Activated CD4-positive, alpha-beta T cell treated with anti-CD3 and anti-CD28 coated beads, Interleukin-2, amount 50 U/mL, for 24 hours (primary cell): Measurements from ENCODE around the gene ARF1.

Source experiments
- DNase-seq, 2 donors: peaks; one replicate each; pipeline ENCODE4 v3.0.0-alpha.2; 2020; ENCODE audit warnings: low read depth in 1 of 2, low spot score in 1 of 2

ARF1 gene

DNA sequence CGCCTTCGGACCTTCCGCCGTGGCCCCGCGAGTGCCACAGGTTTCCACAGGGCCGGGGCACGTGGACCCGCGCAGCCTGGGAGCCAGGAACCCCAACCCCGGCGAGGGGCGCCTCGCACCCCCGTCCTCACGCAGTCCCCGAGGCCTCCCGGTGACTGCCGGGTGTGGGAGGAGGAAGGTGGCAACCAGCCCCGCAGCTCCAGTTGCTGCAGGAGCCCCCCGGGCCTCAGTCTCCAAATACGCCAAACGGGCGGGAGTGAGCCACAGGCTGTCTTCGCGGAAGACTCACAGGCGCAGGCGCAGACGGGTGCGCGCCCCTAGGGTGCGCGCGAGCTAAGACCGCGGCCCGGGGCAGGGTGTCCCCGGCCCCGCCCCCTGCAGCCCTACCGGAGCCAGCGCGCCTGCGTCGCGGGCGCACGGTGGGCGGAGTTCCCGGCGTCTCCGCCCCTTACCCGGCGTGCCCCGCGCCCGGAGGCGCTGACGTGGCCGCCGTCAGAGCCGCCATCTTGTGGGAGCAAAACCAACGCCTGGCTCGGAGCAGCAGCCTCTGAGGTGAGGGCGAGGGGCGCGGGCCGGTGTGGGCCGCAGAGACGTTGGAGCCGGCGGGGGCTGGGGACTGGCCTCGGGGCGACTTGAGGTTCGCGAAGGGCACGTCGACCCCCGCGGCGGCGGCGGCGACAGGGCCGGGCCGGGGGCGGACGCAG lies at the start of gene ARF1:
Gene ARF1, plus strand, starts transcription at position 495 of the 704 bp plus-strand sequence. CDS start 14,407 bp downstream, outside the sequence.
- peak; percentile 83 to 86 for DNase-seq

DNA sequence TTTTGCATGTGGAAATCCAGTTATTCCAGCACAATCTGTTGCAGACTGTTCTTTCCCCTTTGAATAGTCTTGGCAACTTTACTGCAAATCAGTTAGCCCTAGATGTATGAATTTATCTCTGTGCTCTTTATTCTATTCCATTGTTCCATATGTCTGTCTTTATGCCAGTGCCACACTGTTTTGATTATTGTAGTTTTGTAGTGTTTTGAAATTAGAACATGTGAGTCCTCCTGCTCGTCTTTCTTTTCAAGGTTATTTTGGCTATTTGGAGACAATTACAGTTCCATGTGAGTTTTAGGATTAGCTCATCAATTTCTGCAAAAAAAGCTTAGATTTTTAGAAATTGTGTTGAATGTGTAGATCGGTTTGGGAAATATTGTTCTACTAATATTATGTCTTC lies 49.1 kb upstream of the ARF1 start:
- no peak for DNase-seq

DNA sequence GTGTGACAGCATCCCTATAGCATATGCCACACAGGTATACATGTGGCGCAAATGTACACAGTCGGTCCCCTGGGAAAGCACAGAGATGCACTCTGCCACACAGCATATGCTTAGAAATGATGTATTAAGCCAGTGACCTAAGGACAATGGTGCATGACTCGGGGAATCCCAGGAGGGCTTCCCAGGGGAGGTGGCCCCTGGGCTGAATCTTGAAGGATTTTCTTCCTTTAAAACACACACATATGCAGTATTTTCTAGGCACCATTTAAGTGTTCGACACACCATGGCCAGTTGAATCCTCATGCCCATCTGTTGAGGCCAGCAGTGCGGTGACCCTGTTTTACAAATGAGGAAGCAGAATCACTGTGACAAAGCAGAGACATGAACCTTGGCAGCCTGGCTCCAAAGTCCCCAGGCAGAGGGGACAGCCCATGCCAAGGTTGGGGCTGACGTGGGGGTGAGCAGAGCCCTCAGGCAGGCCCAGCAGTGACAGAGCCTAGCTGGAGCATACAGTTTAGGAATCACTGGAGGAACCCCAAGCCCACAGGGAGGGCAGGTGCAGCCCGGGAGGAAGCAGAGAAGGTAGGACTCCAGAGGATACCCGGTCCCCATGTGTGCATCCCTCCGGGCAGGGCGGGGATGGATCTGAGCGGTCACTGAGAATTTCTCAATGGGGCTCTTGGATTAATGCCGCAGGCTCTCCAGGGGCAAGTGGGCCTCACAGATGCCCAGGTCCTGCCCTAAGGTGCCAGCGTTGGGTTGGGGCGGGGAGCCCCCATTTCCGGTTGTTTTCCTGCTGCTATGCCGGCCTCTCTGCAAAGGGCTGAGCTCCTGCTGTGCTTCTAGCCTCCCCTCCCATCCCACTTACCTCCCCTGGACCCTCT lies 47.3 kb upstream of the ARF1 start:
- DNase-seq = no peak

DNA sequence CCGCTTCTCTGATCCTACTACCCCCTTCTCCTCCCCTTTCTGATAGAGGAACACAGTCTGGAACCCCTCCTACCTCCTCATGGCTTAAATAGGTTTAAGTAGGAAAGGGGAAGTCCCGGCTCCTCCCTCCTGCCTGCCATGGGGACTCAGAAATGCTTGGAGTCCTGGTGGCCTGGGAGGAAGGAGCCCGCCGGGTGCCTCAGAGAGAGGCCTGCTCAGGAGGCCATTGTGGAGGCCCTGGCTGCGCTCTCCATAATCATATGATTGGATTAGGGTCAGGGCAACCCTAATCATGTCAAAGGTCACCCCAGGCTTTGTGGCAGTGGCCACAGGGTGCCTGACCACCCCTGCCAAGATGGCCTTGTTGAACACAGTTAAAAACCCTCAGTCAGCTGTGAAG lies 46.7 kb upstream of the ARF1 start:
- DNase-seq = no peak

DNA sequence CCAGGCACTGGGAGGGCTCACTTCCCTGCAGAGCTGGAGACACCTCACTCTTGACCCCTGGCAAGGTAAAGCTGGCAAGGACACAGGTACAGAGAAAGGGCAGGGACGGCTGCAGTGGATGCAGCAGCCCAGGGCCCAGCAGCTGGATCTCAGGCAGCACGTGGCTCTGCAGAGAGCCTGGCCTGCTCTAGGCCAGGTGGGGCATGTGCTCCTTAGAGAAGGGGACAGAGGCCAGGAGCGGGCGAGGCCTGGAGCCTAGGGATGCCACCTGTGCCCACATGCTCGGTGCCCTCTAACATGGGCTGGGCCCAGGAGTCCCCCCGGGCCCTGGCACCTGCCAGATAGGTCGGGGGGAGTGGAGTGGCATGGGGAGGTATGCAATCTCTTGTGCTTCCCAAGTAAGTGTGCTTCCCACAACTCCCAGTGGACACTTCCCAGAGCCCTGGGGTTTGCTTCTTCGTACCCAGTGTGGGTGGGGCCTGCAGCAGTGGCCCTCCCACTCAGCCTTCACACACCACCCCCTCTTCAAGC lies 45.7 kb upstream of the ARF1 start:
- DNase-seq = no peak

DNA sequence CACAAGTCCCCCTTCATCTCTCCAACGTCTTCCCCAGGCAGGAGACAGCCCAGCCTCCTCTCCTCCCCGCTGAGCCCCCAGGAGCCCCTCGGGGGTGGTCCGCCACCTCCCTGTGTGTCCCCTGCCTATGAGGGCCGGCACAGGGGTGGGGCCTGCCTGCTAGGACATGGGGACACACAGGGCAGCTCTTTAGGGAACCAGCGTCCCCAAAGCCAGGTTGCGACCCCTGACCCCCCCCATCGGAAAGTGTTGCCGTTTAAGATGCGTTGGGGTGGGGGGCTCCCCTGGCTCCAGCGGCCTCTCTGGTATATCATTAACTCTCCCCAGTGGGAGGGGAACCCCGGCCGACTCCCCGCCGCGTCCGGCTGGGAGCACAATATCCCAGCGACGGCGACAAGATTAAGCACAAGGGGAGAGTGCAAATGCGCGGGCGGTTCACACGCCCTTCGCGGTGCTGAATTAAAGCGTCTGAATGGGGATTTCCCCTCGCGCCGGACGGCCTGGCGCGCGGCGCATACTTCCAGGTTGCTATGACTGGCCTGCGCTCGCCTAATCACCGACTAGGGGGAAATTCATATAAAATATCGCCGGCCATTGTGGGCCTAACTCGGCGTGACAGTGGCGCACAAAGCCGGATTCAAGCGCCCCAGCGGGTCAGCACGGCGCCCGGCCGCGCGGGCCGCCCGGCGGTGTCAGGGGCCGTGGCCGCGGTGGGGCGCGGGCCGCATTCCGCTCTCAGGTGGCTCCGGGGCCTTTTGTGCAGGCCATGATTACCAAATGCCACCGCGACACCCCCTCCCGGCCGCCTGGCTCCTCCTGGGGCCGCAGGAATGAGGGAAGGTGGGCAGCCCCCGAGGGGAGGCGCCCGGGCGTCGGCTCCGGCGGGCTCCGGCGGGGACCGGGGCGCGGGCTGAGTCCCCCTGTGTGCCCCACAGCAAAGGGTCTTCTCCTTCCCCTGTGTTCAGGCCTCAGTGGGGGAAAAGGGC lies 44.8 kb upstream of the ARF1 start:
- peak in 1 of 2 donors; percentile 8 for DNase-seq

DNA sequence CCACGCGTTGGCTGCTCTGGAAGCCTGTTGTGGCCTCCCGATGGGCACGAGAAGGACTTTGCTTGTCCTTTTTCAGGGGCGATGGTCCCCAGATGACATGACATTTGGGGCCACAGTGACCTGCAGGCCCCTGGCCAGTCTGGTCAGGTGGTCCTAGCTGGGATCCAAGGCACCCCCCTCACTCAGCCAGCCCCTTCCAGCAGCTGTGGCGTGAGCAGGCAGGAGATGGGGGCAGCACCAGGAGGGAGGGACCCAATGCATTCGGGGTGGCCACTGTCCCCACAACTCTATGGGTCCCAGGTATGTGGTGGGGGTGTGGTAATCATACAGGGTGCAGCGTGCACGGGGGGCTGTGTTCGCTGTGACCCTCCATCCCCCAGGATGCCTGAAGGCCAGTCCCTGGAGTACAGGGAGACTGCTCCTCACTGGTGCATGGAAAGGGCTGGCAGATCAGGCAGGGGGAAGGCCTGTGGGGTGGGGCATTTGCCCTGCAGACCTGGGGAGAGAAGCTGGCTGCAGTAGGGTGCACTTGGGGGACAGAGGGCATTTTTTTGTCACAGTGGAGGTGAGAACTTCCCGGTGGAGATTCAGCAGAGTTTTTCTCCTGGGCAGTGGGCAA lies 44.0 kb upstream of the ARF1 start:
- DNase-seq = no peak

DNA sequence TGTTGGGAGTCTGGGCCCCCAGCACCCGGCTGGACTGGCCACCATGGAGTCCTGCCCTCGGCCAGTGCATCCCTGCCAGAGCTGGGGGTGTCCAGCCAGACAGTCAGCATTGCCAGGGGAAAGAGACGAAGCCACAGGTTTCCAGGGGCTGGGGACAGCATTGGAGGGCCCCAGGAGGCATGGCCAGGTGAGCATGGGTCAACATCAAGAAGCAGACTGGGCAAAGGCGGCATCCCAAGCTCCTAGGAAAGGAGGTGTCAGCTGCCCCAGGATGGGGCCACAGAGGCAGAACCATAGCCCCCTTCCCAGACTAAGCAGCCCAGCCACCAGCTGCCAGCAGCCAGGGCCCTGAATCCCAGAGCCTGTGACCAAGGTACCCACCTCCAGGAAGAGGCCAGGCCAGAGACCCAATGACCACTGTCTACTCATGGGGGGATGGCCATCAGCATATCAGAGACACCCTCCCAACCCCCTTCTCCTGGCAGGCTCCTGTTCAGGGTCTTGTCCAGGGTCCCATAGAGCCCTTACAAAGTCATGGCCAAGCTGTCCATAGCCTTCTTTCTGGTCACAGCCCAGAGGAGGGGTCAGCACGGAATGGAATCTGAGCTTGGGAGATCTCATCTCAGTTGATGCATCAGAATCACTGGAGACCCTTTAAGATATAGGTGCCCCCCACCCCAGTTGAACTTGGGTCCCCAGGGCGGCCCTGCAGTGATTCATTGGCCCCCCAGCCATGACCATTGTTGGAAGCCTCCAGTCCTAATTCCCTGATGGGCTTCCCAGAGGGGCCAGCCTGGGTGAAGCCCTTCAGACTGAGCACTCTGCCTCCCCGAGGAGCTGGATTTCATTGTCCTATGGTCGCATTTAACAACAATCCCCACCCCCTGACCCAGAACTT lies 43.3 kb upstream of the ARF1 start:
- DNase-seq = no peak

DNA sequence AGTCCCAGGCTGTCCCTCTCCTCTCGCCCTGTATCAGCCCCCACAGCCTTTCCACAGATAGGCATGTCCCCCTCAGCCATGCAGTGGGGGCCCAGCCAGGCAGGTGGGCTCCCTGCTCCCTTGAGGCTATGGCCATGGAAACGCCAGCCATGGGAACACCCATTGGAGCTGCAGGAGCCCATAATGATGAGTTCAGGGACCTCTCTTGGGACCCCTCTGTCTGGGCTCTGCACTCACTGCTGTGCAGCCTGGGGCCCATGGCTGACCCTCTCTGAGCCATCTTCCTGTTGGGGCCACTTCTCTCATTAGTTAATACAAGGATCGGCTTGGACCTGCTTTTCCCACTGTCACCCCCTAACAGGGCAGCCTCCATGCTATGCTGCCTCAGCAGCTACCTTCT lies 42.5 kb upstream of the ARF1 start:
- no peak for DNase-seq

DNA sequence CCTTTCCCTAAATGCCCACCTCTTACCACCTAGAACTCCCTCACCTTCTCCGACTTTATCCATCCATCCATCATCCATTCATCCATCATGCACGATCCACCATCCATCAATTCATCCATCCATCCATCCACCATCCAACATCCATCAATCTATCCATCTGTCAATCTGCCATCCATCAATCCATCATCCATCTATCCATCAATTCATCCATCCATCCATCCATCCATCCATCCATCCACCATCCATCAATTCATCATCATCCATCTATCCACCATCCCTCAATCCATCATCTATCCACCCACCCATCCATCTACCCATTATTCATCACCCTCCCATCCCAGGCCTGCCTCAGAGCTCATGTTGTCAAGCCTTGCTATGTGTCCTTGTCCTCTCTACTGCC lies 41.2 kb upstream of the ARF1 start:
- no peak for DNase-seq

DNA sequence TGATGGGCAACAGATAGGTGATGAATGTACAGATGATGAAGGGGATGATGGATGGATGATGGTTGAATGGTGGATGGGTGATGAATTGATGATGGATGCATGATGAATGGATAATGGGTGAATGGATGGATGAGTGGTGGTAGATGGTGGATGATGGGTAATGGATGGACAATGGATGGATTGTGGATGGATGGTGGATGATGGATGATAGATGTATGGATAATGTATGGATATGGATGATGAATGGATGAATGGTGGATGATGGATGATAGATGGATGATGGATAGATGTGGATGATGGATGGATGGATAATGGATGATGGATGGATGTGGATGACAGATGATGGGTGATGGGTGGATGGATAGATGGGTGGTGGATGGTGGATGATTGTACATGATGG lies 40.0 kb upstream of the ARF1 start:
- no peak for DNase-seq

DNA sequence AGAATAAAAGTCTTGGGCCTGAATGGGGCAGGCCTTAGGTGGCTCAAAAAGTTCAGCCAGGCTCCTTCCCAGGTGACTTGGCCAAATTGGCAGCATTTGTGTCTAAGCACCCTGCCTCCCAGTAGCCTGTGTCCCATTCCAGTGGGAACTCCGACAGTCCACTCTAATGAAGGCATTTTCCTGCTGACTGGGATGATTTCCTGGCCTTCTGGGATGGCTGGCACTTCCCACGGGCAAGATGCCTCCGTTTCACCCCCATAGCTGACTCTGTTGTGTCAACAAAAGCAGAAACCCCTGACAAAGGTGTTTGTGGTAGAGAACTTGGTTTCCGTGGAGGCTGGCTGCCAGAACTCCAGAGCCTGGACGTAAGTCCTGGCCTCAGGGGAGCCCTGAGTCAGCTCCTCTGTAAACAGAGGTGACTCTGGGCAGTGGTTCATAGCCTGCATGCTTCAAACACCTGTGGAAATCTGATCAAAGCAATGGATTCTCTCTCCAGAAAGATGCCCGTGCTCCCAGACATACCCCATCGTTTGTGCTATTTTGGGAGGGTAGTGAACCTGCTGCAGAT lies 39.1 kb upstream of the ARF1 start:
- no peak for DNase-seq

DNA sequence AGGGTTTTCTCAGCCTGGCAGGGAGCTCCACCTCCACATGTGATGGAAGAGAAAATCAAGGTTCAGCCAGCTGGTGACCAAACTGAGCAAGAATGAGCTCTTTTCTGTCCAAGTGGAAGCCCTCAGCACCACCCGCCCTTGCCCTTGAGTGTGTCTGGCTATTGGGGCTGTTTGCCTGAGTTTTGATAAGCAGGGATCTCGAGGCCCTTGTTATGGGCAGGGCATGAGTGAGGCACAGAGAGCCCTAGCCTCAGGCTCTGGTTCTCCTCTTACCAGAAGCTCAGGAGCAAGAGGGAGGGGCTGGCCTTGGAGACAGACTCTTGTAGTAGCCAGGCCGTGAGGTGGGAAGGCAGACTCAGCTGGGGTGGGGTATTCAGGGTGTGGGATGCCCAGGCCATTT lies 37.5 kb upstream of the ARF1 start:
- DNase-seq = no peak

DNA sequence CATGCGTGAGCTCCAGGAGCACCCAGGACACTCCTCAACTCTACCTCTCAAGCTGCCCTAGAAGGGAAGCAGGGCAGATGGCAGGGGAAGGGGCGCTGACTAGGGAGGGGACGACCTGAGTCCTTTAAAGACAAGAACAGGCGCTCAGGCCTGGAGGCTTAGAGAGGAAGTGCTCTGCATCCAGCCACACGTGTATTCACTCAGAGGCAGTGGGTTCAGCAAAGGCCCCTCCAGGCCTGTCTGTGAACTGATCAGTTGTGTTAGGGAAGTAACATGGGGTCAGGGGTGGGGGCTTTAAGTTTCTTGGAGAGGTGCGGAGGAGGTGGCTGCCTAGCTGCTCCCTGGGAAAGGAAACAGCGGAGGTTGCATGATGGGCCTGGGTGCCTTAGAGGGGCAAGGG lies 37.1 kb upstream of the ARF1 start:
- no peak for DNase-seq

DNA sequence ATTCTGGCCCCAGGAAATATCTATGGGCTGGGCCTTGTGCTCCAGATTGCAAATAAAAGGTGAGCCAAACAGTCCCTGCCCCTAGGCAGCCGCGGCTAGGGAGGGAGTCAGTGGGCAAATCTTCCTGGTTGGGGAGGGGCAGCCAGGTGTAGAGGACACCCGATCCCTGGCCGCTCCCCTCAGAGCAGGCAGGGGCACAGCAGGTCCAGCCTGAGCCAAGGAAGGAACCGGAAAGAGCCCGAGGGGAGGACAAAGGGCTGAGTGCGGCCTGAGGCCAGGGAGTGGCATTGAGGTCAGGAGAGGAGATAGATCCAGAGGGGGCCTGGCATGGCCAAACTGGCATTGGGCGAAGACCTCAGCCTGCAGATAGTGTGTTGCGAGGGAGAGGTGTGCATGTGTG lies 36.6 kb upstream of the ARF1 start:
- no peak for DNase-seq

DNA sequence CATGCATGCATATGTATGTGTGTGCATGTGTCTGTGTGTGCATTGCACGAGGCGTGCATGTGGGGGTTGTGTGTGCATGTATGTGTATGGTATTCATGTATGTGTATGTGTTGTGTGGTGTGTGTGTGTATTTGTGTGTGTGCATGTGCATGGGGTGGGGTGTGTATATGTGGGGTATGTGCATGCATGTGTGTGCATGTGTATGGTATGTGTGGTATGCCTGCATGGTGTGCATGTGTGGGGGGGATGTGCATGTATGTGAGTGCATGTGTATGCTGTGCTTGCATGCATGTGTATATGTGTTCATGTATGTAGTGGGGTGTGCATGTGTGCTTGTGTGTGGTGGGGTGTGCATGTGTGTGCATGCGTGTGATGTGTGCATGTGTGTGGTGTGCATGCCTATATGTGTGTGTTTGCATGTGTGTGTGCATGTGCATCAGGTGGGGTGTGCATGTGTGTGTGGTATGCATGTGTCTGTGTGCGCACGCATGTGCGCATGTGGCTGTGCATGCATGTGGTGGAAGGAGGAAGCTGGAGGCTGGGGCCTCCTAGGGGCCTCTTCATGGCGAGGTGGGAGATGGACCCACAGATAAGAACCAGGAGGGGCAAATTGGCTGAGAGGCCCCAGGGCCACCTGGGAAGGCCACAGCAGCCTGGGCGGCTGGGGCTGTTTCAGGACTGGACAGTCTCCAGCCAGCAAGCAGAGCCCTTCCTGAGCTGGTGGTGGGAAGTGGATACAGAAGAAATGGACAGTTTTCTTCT lies 35.9 kb upstream of the ARF1 start:
- no peak for DNase-seq

DNA sequence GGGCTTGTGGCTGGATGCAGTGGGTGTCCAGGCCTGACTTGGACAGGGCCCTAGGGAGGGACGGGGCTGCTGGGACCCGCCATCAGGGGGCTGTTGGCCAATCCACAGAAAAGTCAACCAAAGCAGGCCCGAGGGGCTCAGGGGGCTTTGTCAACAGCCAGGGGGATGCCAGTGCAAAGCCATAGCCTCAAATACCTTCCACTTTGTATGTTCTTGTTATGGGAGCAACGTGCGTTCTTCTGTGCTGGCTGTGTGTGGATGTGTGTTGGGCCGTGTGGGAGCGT lies 35.4 kb upstream of the ARF1 start:
- no peak for DNase-seq

DNA sequence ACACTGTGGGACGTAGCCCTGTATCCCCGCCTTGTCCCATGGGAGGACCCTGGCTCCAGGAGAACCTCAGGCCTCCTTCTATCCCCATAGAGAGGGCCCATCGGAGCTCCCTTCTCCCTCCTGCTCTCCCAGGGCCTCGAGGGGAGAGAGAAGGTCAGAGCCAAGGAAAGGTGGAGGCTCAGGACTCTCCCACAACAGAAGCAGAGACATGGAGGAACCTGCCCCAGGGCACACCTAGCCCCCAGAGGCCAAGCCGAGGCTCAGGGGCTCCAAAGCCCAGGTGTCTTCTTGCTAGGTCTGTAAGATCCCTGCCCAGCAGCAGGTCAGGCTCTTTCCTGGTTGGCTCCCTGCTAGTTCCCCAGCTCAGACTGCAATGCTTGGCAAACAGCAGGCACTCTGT lies 34.4 kb upstream of the ARF1 start:
- no peak for DNase-seq
